Ramos (cell line): ENCODE results near the gene STX10.
"Not testable (repeated sequence)": the region's sequence is repeated elsewhere in the genome, so short reads cannot be mapped to it uniquely, and the experiment has no call there.

ENCODE experiments used
- in situ Hi-C: fragments of 300-500 bp; cut with MboI; formaldehyde crosslinking; loops from one replicate; pipeline ENCODE4 v1.14.3; 2022; ENCODE audit warnings: low sequenced_read_pairs; ENCODE audit not compliant: unreplicated experiment

The STX10 gene

DNA sequence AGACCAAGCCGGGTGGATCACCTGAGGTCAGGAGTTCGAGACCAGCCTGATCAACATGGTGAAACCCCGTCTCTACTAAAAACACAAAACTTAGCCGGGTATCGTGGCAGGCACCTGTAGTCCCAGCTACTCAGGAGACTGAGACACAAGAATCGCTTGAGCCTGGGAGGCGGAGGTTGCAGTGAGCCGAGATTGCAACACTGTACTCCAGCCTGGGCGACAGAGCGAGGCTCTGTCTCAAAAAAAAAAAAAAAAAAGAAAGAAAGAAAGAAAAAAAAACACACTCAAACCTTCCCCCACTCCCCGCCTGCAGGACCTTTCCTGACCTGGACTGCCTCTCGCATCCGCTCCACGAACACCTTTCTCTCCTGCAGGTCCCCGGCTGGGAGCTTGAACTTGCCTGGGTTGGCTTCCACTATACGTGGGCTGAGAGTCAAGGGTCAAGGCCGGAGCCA, 975 bp downstream of the STX10 start:
- in situ Hi-C loops: not testable (repeated sequence)

GRCh38 chr19:13146763-13147563, 3.2 kb downstream of the STX10 start:
- in situ Hi-C loops: no loop called here

GRCh38 chr19:13139633-13140311, 10.4 kb downstream of the STX10 start:
- in situ Hi-C loops: no loop called here

DNA sequence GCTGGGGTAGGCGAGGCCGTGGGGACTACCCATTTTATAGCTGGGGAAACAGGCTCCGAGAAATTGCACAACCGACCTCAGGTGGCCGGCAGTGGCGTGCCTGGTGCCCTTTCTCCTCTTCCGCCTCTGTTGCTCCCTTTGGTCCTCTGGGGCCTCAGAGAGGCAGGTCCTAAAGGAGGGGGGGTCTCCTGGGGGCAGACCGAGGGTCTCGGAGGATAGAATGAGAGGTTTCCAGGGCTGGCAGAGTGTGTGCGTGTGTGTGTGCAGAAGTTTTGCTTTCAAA, 11.3 kb downstream of the STX10 start:
- in situ Hi-C loops: no loop called here

GRCh38 chr19:13138171-13138915, 11.8 kb downstream of the STX10 start:
- in situ Hi-C loops: no loop called here

GRCh38 chr19:13137290-13137794, 12.8 kb downstream of the STX10 start:
- in situ Hi-C loops: no loop called here

GRCh38 chr19:13135068-13136062, 14.8 kb downstream of the STX10 start:
- in situ Hi-C loops: no loop called here

DNA sequence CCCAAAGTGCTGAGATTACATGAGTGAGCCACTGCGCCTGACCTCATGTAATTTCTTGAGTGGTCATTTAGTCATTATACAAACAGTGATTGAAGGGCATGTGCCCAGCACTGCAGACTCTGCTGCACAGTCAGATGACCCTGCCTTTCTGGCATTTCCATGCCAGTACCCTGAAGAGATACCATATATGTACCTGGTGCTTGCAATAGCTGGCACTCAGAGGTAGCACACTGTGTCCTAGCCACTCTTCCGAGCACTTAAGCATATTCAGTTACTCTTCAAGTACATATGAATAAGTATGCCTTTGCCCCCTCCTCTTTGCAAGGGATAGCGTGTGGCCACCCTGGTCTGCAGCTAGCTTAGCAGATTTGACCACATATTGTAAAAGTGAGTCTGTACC, 15.5 kb downstream of the STX10 start:
- in situ Hi-C loops: no loop called here

DNA sequence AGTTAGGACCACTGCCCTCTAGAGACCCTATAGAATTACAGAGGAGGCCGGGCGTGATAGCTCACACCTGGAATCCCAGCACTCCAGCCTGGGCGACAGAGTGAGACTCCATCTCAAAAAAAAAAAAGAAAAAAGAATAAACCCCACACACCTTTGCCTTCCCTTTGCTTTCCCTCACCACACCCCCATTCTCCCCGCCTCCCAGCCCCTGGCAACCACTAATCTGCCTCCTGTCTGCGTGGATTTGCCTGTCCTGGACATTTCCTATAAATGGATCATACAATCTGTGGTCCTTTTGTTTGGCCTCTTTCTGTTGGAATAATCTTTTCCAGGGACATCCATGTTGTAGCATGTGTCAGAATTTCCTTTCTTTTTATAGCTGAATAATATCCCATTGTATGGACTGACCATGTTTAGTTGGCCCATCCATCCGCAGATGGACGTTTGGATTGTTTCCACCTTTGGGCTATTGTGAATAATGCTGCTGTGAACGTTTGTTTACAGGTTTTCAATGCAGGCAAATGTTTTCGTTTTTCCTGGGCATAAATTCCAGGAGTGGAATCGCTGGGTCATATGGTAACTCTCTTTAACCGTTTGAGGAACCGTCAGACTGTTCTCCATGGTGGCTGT, 16.8 kb downstream of the STX10 start:
- in situ Hi-C loops: no loop called here

- in situ Hi-C loops: no loop called here
Measured at GRCh38 chr19:13132471-13133180, 17.5 kb downstream of the STX10 start.

GRCh38 chr19:13130886-13131490, 19.2 kb downstream of the STX10 start:
- in situ Hi-C loops: no loop called here

GRCh38 chr19:13129384-13129783, 20.8 kb downstream of the STX10 start:
- in situ Hi-C loops: no loop called here

- in situ Hi-C loops: no loop called here
Measured at GRCh38 chr19:13128583-13128982, 21.6 kb downstream of the STX10 start.

DNA sequence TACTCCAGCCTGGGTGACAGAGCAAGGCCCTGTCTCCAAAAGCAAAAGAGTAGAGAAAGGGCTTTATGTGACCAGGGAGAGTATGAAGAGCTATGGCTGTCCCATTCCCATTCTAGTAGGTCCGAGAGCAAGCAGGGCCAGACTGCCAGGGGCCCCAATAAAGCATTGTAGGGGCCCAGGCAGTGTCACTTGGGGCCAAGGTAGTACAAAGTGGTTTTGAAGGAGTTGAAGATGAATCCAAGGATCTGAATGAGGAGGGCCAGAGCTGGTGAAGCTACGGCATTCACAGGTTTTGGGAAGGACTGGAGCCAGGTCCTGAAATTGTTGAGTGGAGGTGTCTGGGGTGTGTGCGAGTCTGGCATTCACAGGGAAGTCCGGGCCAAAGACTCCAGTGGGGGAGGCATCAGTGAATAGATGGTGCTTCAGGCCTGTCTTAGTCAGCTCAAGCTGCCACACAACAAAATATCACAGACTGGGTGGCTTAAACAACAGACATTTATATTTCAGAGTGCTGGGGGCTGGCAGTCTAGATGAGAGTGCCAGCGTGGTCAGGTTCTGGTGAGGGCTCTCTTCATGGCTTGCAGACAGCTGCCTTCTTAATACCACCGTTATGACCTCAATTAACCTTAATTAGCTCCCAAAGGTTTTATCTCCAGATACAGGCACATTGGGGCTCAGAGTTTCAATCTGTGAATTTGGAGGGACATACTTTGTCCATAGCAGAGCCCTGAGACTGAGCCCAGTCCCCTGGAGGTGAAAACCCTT, 22.2 kb downstream of the STX10 start:
- in situ Hi-C loops: no loop called here

GRCh38 chr19:13127051-13127450, 23.1 kb downstream of the STX10 start:
- in situ Hi-C loops: no loop called here

DNA sequence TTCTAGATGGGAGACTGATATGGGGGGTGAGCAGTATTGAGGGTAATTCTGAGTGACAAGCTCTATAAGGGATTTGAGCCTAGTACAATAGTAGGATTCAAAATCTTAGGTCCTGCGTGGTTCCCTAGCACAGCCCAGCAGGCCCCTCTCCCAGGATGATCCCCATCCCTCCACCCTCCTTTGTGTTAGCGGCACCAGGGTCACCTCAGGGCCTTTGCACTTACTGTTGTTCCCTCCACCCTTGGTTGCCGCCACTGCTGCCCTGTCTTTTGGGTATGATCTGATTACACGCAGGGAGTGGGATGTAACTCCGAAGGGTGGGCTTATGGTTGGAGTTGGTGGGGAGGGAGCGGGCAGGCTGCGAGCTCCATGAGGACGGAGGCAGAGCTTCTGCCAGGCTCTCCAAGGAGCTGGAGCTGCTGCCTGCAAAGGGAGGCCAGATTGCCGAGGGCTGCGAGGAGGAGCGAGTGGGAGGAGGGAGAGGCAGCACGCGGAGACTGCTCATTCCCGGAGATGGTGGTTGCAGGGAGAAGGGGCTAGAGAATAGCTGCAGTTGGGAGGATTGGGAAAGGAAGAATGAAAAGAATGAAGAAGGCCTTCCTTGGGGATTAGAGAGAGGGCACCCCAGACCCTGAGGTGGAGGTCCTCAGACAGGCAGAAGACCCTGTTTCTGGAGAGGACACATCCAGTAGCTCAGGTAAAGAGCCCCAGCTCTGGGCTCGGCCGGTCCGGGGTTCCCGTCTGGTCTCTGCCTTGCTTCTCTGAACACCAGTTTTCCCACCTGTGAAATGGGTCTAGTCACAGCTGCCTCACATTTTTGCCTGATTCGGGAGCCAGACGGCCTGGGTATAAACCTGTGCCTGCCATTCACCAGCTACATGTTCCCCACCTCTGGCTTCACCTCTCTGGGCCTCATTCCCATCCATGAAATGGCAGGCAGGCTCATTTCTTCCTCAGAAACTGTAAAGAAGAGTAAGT, 26.9 kb downstream of the STX10 start:
- in situ Hi-C loops: no loop called here
